ENCODE results near the gene CCDC170.
"Not testable (repeated sequence)": the region's sequence is repeated elsewhere in the genome, so short reads cannot be mapped to it uniquely, and the experiment has no call there.

Gene CCDC170
- 0 to 0.08 (median 0) reads per million in 4 donors for total RNA-seq

- DNase-seq, result peak in 1 of 5 donors; percentile 29
Measured at GRCh38 chr6:151493804-151494234, at the start of gene CCDC170. Gene CCDC170 (plus strand): TSS chr6:151494017. CDS start chr6:151494129, 112 bp downstream.

- DNase-seq, result no peak
Measured at GRCh38 chr6:151445482-151445881, 48.3 kb upstream of the CCDC170 start.

- DNase-seq, result no peak
Measured at GRCh38 chr6:151447237-151447636, 46.6 kb upstream of the CCDC170 start.

GRCh38 chr6:151448623-151449022 is 45.2 kb upstream of the CCDC170 start:
- DNase-seq, result no peak

- DNase-seq, result not testable (repeated sequence)
Measured at GRCh38 chr6:151450928-151451327, 42.9 kb upstream of the CCDC170 start.

GRCh38 chr6:151451417-151451949 is 42.3 kb upstream of the CCDC170 start:
- DNase-seq, result no peak

GRCh38 chr6:151451950-151452749 is 41.7 kb upstream of the CCDC170 start, which contains the start of gene RMND1:
Gene RMND1 (minus strand): TSS chr6:151452126. CDS start chr6:151445811, 6,315 bp downstream.
- peak; percentile 99 to 100 (median 99) for DNase-seq

- DNase-seq, result no peak
Measured at GRCh38 chr6:151452750-151453427, 40.9 kb upstream of the CCDC170 start.

- not testable (repeated sequence) for DNase-seq
Measured at GRCh38 chr6:151455751-151456398, 37.9 kb upstream of the CCDC170 start.

GRCh38 chr6:151461673-151462072 is 32.1 kb upstream of the CCDC170 start:
- DNase-seq, result no peak

- no peak for DNase-seq
Measured at GRCh38 chr6:151464702-151465101, 29.1 kb upstream of the CCDC170 start.

- DNase-seq, result peak in 4 of 5 donors; percentile 12 to 42 (median 26)
Measured at GRCh38 chr6:151475653-151476523, 17.9 kb upstream of the CCDC170 start.

GRCh38 chr6:151477726-151478125 is 16.1 kb upstream of the CCDC170 start:
- DNase-seq, result no peak

GRCh38 chr6:151478670-151479069 is 15.1 kb upstream of the CCDC170 start:
- no peak for DNase-seq

- DNase-seq, result peak in 1 of 5 donors; percentile 13
Measured at GRCh38 chr6:151481786-151482185, 12.0 kb upstream of the CCDC170 start.

- peak in 1 of 5 donors; percentile 52 for DNase-seq
Measured at GRCh38 chr6:151482290-151482689, 11.5 kb upstream of the CCDC170 start.

GRCh38 chr6:151483994-151484393 is 9.8 kb upstream of the CCDC170 start:
- DNase-seq, result no peak

- DNase-seq, result no peak
Measured at GRCh38 chr6:151488226-151488625, 5.6 kb upstream of the CCDC170 start.

- DNase-seq, result no peak
Measured at GRCh38 chr6:151490996-151491395, 2.8 kb upstream of the CCDC170 start.

GRCh38 chr6:151493161-151493803 is 535 bp upstream of the CCDC170 start:
- DNase-seq, result no peak

- peak in 1 of 5 donors; percentile 66 for DNase-seq
Measured at GRCh38 chr6:151494235-151494935, 568 bp downstream of the CCDC170 start.
